NCI-H774 (cell line): Measurements from ENCODE around the gene LUC7L3.
A peak's percentile ranks its signal among the peaks of the same experiment; 100 is the strongest.
"Not testable (repeated sequence)": the region's sequence is repeated elsewhere in the genome, so short reads cannot be mapped to it uniquely, and the experiment has no call there.

ENCODE experiments used
- DNase-seq: peaks from one replicate; lab custom pipeline; 2025; lab: John Stamatoyannopoulos, UW

The LUC7L3 gene

DNA sequence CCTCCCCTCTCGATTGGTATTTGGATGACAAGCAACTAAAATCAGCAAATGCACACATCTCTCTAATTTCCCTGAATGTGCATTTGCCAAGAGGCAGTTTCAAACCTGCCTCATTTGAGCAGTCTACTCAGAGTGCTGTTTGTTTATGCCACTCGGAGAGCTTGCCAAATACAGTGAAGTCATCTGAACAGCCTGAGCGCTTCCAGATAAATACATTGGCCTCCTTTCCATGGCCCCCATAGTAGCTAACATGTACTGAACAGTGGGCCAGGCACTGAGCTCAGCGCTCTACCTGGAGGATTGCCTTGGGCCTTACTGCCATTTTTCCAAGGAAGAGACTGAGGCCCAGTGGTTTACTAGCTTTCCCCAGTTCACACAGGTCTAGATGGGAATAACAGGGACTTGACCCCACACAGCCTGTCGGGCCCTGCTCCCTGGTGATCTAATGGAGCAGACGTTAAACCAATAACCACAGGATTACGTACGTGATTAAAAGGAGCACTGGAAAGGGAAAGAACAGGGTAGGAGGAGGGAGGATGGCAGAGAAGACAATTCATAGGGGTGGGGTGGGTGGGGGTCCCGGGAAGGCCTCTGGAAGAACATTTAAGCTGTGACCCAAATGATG lies 66.7 kb downstream of the LUC7L3 start:
- peak; percentile 65 for DNase-seq

DNA sequence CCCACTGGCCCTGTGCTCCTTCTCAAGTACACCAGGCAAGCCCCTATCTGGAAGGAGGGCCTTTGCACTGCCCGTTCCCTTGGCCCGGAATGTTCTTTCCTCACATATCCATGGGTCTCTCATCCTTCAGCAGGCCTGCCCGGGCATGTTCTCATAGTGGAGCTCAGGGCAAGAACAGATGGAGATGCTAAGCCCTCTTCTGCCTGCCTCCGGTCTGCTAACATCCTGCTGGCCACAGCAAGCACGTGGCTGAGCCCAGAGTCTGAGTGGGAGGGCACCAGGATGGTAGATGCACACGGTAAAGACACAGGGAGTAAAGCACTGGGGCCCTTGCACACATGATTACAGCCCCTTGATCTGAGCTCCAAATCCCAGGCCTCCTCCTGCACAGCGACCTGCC lies 67.7 kb downstream of the LUC7L3 start:
- DNase-seq = no peak

DNA sequence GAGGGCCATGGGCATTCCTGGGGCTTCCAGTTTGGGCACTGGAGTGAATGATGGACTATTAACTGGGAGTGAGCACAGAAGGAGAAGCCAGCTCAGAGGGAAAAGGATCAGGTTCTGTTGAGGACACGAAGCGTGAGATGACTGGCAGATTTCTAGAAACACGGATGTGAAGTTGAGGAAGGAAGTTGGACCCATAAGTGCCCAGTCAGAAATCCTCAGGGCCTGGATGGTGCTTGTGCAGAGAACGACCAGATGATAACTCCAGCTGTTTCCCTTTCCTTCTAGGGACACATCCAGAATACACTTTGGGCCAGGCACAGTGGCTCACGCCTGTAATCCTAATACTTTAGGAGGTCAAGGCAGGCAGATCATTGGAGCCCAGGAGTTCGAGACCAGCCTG lies 71.2 kb downstream of the LUC7L3 start:
- DNase-seq = no peak

DNA sequence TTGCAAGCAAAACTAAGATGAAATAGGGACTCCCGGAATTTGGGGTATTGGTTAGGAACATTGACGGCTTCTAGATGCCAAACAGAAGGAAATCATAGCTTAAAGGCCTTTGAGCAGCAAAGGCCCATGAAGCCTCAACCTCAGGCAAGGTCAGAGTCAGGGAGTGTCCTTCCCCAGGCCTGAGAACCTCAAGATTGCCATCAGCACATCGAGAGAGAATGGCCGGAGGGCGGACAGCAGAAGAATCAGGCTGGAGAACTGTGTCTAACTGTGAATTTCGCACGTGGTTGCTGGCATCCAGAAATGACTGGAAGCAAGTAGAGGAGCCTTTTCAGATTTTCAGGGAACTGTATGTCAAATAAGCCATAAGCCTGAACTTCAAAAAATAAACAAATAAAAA lies 72.7 kb downstream of the LUC7L3 start:
- DNase-seq = no peak

DNA sequence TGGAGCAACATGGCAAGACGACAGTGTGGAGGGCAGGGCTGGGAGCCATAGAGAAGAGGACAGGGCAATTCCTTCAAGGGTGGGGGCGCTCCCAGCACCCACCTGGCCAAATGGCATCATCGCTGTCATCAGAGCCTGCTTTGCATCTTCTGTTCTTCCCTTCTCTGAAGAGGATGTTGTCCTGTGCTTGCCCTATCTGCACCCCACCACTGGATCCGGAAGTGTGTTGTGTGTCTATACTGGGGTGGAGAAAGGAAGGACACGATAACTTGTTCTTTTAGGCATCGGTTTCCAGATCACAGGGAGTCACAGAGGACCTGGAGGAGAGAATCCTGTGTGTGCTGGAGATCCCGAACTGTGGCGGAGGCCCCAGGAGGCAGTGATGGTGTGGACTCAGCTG lies 73.6 kb downstream of the LUC7L3 start:
- DNase-seq = no peak

DNA sequence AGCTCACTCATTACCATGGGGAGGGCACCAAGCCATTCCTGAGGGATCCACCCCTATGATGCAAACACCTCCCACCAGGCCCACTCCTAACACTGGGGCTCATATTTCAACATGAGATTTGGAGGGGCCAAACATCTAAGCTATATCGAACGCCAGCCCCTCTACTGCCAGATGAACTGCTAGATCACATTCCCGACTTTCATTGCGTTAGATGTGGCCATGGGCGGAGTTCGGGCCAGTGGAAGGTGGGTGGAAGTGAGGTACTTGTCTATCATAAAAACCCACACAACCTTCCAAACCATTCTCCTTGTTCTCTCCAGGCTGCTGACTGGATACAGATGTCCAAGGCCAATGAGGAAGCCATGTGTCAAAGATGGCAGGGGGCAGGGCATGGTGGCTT lies 75.0 kb downstream of the LUC7L3 start:
- no peak for DNase-seq

DNA sequence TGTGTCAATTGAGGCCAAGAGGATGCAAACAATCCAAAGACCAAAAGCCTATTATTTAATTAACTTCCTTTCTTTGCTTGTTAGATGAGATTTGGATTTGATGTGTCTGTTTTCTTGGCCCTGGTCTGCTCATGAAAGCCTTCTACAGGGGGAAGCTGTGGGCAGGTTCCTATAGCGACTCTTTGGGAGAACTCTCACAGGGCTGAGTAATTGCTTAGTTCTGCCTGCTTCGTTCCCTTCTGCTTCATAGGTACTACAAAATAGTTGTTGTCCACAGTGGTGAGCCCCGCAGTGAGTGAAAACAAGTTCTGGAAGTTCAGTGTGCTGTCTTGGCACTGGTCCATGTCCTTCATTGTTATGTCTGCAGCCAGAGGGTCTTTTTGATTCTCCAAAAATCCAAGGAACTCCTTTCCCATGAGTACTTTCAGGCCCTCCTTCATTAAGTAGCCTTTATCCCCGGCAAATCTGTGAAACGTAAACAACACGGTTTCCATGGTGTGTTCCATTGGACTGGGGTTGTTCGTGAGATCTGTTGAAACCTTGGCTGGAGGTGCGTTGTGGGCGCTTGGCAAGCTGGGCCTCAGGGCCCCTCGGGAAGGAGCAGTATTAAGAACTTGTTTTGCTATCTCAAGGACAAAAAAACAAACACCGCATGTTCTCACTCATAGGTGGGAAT lies 77.9 kb downstream of the LUC7L3 start:
- no peak for DNase-seq

DNA sequence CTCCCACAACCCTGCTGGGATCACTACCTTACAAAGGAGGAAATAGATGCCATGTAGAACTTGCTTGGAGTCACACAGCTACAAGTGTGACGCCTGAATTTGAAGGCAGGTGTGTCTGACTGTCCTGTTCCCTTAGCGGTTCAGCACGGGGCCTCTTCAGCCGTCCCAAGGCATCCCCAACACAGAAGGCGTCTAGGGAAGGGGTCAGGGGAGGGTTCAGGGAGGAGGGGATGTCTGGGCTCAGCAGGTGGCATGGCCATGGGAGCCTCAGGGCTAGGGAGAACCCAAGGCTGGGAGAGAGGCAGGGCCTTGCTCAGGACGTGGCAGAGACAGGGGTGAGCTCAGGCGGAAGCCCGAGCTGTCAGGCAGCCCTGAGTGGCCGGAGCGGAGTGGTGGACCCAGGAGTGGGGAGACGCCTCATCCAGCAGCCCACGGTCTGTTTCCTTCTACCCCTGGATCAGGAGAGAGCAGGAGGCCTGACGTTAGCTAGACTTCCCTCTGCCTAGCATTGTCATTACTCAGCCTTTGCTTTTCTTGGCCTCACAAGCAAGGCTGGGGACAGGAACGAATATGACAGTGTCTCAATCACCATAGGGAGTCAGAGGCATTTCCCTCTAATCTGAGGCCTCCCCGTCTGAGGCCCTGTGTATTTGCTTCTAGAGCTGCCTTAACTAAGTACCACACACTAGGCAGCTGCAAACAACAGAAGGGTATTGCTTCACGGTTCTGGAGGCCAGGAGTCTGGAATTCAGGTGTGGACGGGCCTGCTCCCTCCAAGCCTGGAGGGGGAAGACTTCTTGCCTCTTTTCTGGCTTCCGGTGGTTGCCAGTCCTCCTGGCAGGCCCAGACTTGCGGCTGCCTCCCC lies 79.3 kb downstream of the LUC7L3 start:
- no peak for DNase-seq

DNA sequence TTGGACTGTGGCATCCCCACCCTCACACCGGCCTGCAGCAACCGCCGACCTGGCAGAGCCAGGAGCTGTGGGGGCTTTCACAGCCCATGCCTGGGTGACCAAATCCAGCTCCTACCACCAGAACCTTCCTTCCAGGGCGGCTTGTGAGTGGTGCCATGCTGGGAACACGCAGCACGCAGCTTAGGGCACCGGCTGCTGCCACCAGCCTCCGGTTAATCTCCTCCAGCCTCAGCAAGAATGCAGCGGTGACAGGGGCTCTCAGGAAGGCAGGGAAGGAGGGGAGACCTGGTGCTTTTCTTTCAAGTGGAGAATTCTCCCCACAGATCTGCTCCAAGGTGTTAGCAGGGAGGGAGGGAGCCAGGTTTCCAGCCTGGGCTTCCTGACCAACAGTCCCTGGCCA lies 80.2 kb downstream of the LUC7L3 start:
- DNase-seq = no peak

DNA sequence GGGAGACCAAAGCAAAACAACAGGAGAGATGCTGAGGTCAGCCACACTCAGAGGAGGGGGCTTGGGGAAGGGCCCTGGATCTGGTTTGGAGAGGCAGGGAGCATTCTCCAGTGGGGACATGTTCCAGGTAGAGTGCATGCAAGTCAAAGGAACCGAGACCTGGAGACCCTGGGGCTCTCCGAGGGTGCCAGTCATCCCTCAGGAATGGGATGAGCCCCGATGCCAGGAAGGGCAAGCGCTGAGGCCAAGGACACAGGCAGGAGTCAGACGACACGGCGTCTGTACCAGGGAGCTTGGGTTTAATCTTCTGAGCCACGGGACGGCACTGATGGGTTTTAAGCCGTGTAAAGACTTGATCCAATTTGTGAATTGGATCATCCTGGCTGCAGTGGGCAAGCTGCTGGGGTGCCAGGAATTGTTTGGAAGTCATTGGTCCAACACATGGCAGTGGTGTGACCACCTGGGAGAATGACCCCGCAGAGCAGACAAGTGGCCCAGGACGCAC lies 80.8 kb downstream of the LUC7L3 start:
- no peak for DNase-seq

DNA sequence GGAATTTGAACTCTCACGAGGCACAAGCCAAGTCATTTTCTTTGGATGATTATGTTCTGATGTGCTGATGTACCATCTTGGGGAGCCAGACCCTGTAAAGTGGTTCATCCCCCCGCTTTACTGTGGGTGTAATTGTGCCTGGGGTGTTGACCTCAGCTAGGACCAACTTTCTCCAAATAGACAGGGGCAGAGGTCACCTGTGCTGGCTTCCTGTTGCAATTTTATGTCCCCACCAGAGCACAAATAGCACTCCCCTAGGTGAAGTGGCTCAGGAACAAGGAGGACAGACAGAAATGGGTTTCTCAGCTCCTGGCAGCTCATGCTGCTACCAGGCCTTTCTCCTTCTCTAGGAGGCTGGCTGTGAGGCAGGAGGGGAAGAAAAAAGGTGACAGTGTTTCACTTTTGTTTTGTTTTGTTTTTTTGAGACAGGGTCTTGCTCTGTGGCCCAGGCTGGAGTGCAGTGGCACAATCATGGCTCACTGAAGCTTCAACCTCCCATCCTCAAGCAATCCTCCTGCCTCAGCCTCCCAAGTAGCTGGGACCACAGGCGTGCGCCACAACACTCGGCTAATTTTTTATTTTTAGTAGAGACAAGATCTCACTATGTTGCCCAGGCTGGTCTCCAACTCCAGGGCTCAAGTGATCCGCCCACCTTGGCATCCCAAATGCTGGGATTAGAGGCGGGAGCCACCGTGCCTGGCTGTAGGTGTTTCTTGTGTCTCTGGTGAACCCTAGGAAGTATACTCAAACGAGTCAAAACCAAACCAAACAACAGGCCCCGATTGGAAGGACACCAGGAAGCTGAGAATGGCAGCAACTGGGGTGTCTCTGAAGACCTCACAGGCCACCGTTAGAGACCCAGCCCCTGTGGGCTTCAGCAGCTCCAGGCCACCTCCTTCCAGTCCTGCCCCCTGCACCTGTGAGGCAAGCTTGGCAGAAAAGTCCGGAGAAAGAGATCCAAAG lies 83.5 kb downstream of the LUC7L3 start:
- no peak for DNase-seq

DNA sequence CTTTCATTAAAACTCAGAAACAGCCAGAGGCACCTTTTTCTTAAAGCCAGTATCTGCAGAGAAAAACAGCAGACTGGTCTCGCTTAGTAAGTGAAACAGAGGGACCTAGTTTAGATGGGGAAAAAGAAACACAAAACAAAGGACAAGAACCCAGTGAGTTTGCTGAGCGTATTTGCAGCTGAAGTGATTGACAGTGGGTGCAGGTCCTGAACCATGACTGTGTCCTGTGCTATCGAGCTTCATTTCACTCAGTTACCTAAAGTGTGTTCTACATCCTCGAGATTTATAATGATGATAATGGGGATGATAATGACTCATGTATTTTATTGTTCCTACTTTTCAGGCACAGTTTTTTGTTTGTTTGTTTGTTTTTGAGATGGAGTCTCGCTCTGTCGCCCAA lies 84.3 kb downstream of the LUC7L3 start:
- DNase-seq = no peak

DNA sequence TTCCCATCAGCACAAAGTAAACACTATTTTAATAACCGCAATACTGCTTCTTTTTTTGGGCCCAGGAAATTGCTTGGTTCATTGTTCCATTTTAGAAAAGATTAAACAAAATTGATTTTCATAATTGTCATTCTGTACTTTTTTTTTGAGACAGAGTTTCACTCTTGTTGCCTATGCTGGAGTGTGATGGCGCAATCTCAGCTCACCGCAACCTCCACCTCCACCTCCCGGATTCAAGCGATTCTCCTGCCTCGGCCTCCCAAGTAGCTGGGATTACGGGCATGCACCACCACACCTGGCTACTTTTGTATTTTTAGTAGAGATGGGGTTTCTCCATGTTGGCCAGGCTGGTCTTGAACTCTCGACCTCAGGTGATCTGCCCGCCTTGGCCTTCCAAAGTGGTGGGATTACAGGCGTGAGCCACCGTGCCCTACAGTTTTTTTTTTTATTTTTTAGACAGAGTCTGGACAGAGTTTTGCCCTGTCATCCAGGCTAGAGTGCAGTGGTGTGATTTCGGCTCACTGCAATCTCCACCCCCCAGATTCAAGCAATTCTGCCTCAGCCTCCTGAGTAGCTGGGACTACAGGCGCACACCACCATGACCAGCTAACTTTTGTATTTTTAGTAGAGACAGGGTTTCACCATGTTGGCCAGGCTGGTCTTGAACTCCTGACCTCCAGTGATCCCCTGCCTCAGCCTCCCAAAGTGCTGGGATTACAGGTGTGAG lies 85.5 kb downstream of the LUC7L3 start:
- DNase-seq = not testable (repeated sequence)

DNA sequence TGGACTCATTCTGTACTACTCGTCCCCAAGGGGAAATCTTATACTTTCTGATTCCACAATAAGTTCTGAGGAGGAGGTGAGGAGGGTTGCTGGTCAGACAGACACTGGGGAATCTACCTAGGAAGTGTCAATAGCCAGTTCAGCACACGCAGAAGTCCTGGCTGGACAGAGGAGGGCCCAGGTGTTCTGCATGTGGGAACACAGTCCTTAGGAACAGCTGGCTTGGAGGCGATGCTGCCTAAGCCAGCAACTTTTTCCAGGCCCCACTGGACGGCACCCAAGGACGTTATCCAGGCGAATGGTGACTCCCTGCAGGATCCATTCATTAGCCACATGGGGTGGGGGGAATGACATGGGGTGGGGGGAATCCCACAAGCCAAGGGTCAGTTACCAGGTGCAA lies 86.1 kb downstream of the LUC7L3 start:
- DNase-seq = no peak
